Muscle of leg (tissue), 16 donors: Measurements from ENCODE around the gene ZNF333. TPM values are rescaled to one million over a fixed set of nuclear protein-coding genes. Genes with fewer than 3 reads are reported as not detected.

ENCODE experiments used
- DNase-seq: peaks from one replicate; pipeline ENCODE4 v3.0.0; 2013
- H3K27ac ChIP-seq: one replicate; pipeline ENCODE4 v1.5.1; 2013; ENCODE audit warnings: mild to moderate bottlenecking, low read length, control low read depth
- H3K27me3 ChIP-seq: one replicate; pipeline ENCODE4 v1.6.1; 2013; ENCODE audit warnings: low read length; ENCODE audit not compliant: control insufficient read depth, insufficient read depth
- H3K36me3 ChIP-seq: one replicate; pipeline ENCODE4 v1.6.1; 2013; ENCODE audit warnings: low read length; ENCODE audit not compliant: control insufficient read depth, insufficient read depth
- H3K4me1 ChIP-seq: one replicate; pipeline ENCODE4 v1.6.1; 2013; ENCODE audit warnings: low read length; ENCODE audit not compliant: control insufficient read depth, insufficient read depth
- H3K4me3 ChIP-seq: one replicate; pipeline ENCODE4 v1.5.1; 2013; ENCODE audit warnings: low read length, control low read depth
- H3K9me3 ChIP-seq: replicated peaks from 2 replicates; pipeline ENCODE4 v1.6.1; 2013; ENCODE audit warnings: low read depth, low read length; ENCODE audit not compliant: control insufficient read depth
- WGBS: methylation state at CpG from one replicate; pipeline ENCODE4 v1.1.5; 2013; ENCODE audit warnings: missing lambda C conversion rate; ENCODE audit not compliant: insufficient coverage; 5-methylcytosine and 5-hydroxymethylcytosine counted together
- long read RNA-seq, 11 donors: transcript quantifications; one replicate each; lab custom pipeline, GENCODE V29; 2026
- polyA plus RNA-seq, 8 donors: library from polyadenylated mRNA; unstranded; fragments of 120-200 nt; gene quantifications; one replicate each; pipeline versions ENCODE4 v1.2.1 to v1.2.3, GENCODE V29; 2013; ENCODE audit warnings: inconsistent platforms in 1 of 8, low replicate concordance in 1 of 8; ENCODE audit not compliant: insufficient read length in 8 of 8, insufficient read depth in 1 of 8
- total RNA-seq: library from RNA; stranded (reverse); fragments of 120-200 nt; gene quantifications from one replicate; pipeline ENCODE4 v1.2.4, GENCODE V29; 2013

Gene ZNF333
- total RNA-seq = 18.2 TPM
- polyA plus RNA-seq = 10 to 100 TPM; 12.2 to 25.5 (median 17.6) TPM
- long read RNA-seq, donor 1, full-length matches to known transcripts = 3 of 3 reads
- long read RNA-seq, donor 1, partial matches to known transcripts = 0 of 3 reads
- long read RNA-seq, donor 1, other reads (novel, unspliced or antisense) = 0 of 3 reads
- long read RNA-seq, donor 2, full-length matches to known transcripts = 2 of 2 reads
- long read RNA-seq, donor 2, partial matches to known transcripts = 0 of 2 reads
- long read RNA-seq, donor 2, other reads (novel, unspliced or antisense) = 0 of 2 reads
- long read RNA-seq, donor 3, full-length matches to known transcripts = 6 of 6 reads
- long read RNA-seq, donor 3, partial matches to known transcripts = 0 of 6 reads
- long read RNA-seq, donor 3, other reads (novel, unspliced or antisense) = 0 of 6 reads
- long read RNA-seq, donor 4 = 0 reads
- long read RNA-seq, donor 5, full-length matches to known transcripts = 7 of 7 reads
- long read RNA-seq, donor 5, partial matches to known transcripts = 0 of 7 reads
- long read RNA-seq, donor 5, other reads (novel, unspliced or antisense) = 0 of 7 reads
- long read RNA-seq, donor 6, full-length matches to known transcripts = 1 of 1 reads
- long read RNA-seq, donor 6, partial matches to known transcripts = 0 of 1 reads
- long read RNA-seq, donor 6, other reads (novel, unspliced or antisense) = 0 of 1 reads
- long read RNA-seq, donor 7, full-length matches to known transcripts = 4 of 4 reads
- long read RNA-seq, donor 7, partial matches to known transcripts = 0 of 4 reads
- long read RNA-seq, donor 7, other reads (novel, unspliced or antisense) = 0 of 4 reads
- long read RNA-seq, donor 8, partial matches to known transcripts = 0 of 1 reads
- long read RNA-seq, donor 8, other reads (novel, unspliced or antisense) = 0 of 1 reads
- long read RNA-seq, donor 9, full-length matches to known transcripts = 4 of 4 reads
- long read RNA-seq, donor 9, partial matches to known transcripts = 0 of 4 reads
- long read RNA-seq, donor 9, other reads (novel, unspliced or antisense) = 0 of 4 reads
- long read RNA-seq, donor 10, full-length matches to known transcripts = 6 of 6 reads
- long read RNA-seq, donor 10, partial matches to known transcripts = 0 of 6 reads
- long read RNA-seq, donor 10, other reads (novel, unspliced or antisense) = 0 of 6 reads
- long read RNA-seq, donor 11, full-length matches to known transcripts = 3 of 3 reads
- long read RNA-seq, donor 11, partial matches to known transcripts = 0 of 3 reads
- long read RNA-seq, donor 11, other reads (novel, unspliced or antisense) = 0 of 3 reads

- peaks cover 11% of the 10 kb centered on the region for H3K36me3 ChIP-seq
- peak within 1 kb of the TSS; percentile 98 for H3K27ac ChIP-seq
- DNase-seq = peak; percentile 91
- H3K4me1 ChIP-seq = peaks cover 6% of the 10 kb centered on the region
- no peaks in the 10 kb centered on the region for H3K9me3 ChIP-seq
- WGBS = under 1% methylated on average over 57 of the region's 66 CpGs
- no peaks in the 10 kb centered on the region for H3K27me3 ChIP-seq
- H3K4me3 ChIP-seq = peak within 1 kb of the TSS; percentile 88
Measured at GRCh38 chr19:14689598-14690503, at the start of gene ZNF333. TSS of gene ZNF333 (plus strand) at chr19:14690048. CDS start at chr19:14693492, 3,444 bp downstream.

GRCh38 chr19:14648506-14648905 lies 41.3 kb upstream of the ZNF333 start:
- 87% methylated on average over 2 of the region's 2 CpGs for WGBS
- H3K36me3 ChIP-seq = no peaks in the 10 kb centered on the region
- H3K9me3 ChIP-seq = no peaks in the 10 kb centered on the region
- H3K27me3 ChIP-seq = no peaks in the 10 kb centered on the region
- H3K27ac ChIP-seq = no peak overlapping the region
- no peaks in the 10 kb centered on the region for H3K4me1 ChIP-seq
- no peak overlapping the region for H3K4me3 ChIP-seq
- no peak for DNase-seq

GRCh38 chr19:14649020-14649419 lies 40.8 kb upstream of the ZNF333 start:
- Histone ChIP-seq H3K4me1 (no peaks in the 10 kb centered on the region), H3K36me3 (no peaks in the 10 kb centered on the region), H3K27me3 (no peaks in the 10 kb centered on the region), H3K4me3 (no peak overlapping the region), H3K9me3 (no peaks in the 10 kb centered on the region), H3K27ac (no peak overlapping the region)
- WGBS = 78% methylated on average over 4 of the region's 4 CpGs
- DNase-seq = no peak

GRCh38 chr19:14650161-14650560 lies 39.7 kb upstream of the ZNF333 start:
- Histone ChIP-seq H3K9me3 (no peaks in the 10 kb centered on the region), H3K4me1 (no peaks in the 10 kb centered on the region), H3K27ac (no peak overlapping the region), H3K4me3 (no peak overlapping the region), H3K36me3 (no peaks in the 10 kb centered on the region), H3K27me3 (no peaks in the 10 kb centered on the region)
- no peak for DNase-seq
- 55% methylated on average over 2 of the region's 2 CpGs for WGBS

GRCh38 chr19:14654786-14655560 lies 34.9 kb upstream of the ZNF333 start:
- Histone ChIP-seq H3K4me1 (no peaks in the 10 kb centered on the region), H3K36me3 (no peaks in the 10 kb centered on the region), H3K27me3 (no peaks in the 10 kb centered on the region), H3K27ac (no peak overlapping the region), H3K4me3 (no peak overlapping the region), H3K9me3 (no peaks in the 10 kb centered on the region)
- 61% methylated on average over 3 of the region's 7 CpGs for WGBS
- DNase-seq = no peak

GRCh38 chr19:14655726-14656125 lies 34.1 kb upstream of the ZNF333 start:
- no peaks in the 10 kb centered on the region for H3K36me3 ChIP-seq
- no peak overlapping the region for H3K27ac ChIP-seq
- no peak for DNase-seq
- H3K4me3 ChIP-seq = no peak overlapping the region
- H3K9me3 ChIP-seq = no peaks in the 10 kb centered on the region
- 80% methylated on average over 9 of the region's 11 CpGs for WGBS
- H3K27me3 ChIP-seq = no peaks in the 10 kb centered on the region
- no peaks in the 10 kb centered on the region for H3K4me1 ChIP-seq

- DNase-seq = no peak
- Histone ChIP-seq H3K4me3 (no peak overlapping the region), H3K36me3 (no peaks in the 10 kb centered on the region), H3K4me1 (no peaks in the 10 kb centered on the region), H3K27ac (no peak overlapping the region), H3K27me3 (no peaks in the 10 kb centered on the region), H3K9me3 (no peaks in the 10 kb centered on the region)
- WGBS = no CpG with 5 or more reads among the region's 6 CpGs
Measured at GRCh38 chr19:14659874-14660489, 29.9 kb upstream of the ZNF333 start.

- H3K36me3 ChIP-seq = no peaks in the 10 kb centered on the region
- no peaks in the 10 kb centered on the region for H3K27me3 ChIP-seq
- no peaks in the 10 kb centered on the region for H3K9me3 ChIP-seq
- no peak overlapping the region for H3K4me3 ChIP-seq
- DNase-seq = peak; percentile 64
- no peaks in the 10 kb centered on the region for H3K4me1 ChIP-seq
- 75% methylated on average over 2 of the region's 12 CpGs for WGBS
- H3K27ac ChIP-seq = no peak overlapping the region
Measured at GRCh38 chr19:14661372-14661924, 28.4 kb upstream of the ZNF333 start.
